ENCODE results near the gene AFAP1. TPM values are rescaled to one million over a fixed set of nuclear protein-coding genes. Genes with fewer than 3 reads are reported as not detected.
"Not testable (repeated sequence)": the region's sequence is repeated elsewhere in the genome, so short reads cannot be mapped to it uniquely, and the experiment has no call there.

AFAP1 gene
- total RNA-seq, 2 donors from 2014 or later: 18.2 to 22.5 TPM

DNA sequence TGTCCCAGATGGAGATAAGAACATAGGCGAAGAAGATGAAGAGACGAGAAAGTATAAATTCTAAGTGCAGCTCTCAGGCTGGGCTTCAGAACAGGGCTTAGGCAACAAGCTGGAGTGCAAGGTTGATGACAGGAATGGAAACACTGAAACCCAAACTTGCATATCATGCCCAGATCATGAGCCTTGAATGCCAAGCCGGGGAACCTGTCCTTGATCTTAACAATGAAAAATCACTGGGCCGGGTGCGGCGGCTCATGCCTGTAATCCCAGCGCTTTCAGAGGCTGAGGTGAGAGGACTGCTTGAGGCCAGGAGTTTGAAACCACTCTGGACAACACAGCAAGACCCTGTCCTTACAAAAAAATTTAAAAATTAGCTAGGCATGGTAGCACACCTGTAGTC, 17.2 kb downstream of the AFAP1 start:
- no peak overlapping the region for H3K27ac ChIP-seq (ENCODE audit: low read depth, low read length)

DNA sequence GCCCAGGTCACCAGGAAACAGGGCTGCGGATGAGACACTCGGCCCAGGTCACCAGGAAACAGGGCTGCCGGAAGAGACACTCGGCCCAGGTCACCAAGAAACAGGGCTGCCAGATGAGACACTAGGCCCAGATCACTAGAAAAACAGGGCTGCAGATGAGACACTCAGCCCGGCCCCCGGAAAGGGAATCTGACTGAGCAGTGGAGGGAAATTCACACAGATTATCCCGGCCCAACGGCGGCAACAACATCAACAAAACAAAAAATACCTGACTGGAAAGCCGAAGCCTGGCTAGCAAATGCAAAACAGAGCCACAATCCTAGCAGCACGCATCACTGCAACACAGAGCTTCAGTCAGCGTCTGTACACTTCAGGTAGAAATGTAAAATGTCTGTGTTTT, 20.7 kb downstream of the AFAP1 start:
- peak overlapping the region; percentile 79 for H3K27ac Mint-ChIP-seq
- WGBS, 2 experiments (ENCODE audit: insufficient coverage in 1 of 2, insufficient read length in 1 of 2): 90 to 91% methylated on average over 8 to 12 of the region's 12 CpGs

More for the DNA sequence above, 17.2 kb downstream of the AFAP1 start:
- H3K4me3 ChIP-seq (ENCODE audit: low read length): no peak overlapping the region
- no peaks in the 10 kb centered on the region for H3K4me1 ChIP-seq (ENCODE audit: control insufficient read depth, insufficient read depth, low read length)
- no peak for DNase-seq
- H3K4me3 Mint-ChIP-seq: no peak overlapping the region
- WGBS, 2 experiments (ENCODE audit: insufficient coverage in 1 of 2, insufficient read length in 1 of 2): 86 to 88% methylated on average over 7 of the region's 7 CpGs
- H3K36me3 Mint-ChIP-seq (ENCODE audit: low read depth): peaks cover 22% of the 10 kb centered on the region
- H3K9me3 Mint-ChIP-seq: peaks cover 14% of the 10 kb centered on the region
- no peak overlapping the region for H3K9ac ChIP-seq (ENCODE audit: extremely low read depth, low read length, poor library complexity, severe bottlenecking)
- H3K27me3 ChIP-seq (ENCODE audit: control insufficient read depth, insufficient read depth, low read length, poor library complexity, severe bottlenecking): no peaks in the 10 kb centered on the region
- peaks cover 18% of the 10 kb centered on the region for H3K9me3 ChIP-seq (ENCODE audit: control insufficient read depth, low read length)
- no peaks in the 10 kb centered on the region for H3K27me3 Mint-ChIP-seq (ENCODE audit: insufficient read depth)
- peaks cover 1% of the 10 kb centered on the region for H3K4me1 Mint-ChIP-seq
- H3K27ac Mint-ChIP-seq: no peak overlapping the region
- H3K36me3 ChIP-seq (ENCODE audit: control insufficient read depth, insufficient read depth, low read length): peaks cover 15% of the 10 kb centered on the region
- TF ChIP-seq, protein P1, sequence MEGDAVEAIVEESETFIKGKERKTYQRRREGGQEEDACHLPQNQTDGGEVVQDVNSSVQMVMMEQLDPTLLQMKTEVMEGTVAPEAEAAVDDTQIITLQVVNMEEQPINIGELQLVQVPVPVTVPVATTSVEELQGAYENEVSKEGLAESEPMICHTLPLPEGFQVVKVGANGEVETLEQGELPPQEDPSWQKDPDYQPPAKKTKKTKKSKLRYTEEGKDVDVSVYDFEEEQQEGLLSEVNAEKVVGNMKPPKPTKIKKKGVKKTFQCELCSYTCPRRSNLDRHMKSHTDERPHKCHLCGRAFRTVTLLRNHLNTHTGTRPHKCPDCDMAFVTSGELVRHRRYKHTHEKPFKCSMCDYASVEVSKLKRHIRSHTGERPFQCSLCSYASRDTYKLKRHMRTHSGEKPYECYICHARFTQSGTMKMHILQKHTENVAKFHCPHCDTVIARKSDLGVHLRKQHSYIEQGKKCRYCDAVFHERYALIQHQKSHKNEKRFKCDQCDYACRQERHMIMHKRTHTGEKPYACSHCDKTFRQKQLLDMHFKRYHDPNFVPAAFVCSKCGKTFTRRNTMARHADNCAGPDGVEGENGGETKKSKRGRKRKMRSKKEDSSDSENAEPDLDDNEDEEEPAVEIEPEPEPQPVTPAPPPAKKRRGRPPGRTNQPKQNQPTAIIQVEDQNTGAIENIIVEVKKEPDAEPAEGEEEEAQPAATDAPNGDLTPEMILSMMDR (conservative IDR thresholded peaks at IDR 0.05): no peak

DNA sequence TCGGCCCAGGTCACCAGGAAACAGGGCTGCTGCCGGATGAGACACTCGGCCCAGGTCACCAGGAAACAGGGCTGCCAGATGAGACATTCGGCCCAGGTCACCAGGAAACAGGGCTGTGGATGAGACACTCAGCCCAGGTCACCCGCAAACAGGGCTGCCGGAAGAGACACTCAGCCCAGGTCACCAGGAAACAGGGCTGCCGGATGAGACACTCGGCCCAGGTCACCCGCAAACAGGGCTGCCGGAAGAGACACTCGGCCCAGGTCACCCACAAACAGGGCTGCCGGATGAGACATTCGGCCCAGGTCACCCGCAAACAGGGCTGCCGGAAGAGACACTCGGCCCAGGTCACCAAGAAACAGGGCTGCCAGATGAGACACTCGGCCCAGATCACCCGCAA, 21.5 kb downstream of the AFAP1 start:
- not testable (repeated sequence) for H3K27me3 Mint-ChIP-seq (ENCODE audit: insufficient read depth); DNase-seq; H3K36me3 Mint-ChIP-seq (ENCODE audit: low read depth); H3K4me3 ChIP-seq (ENCODE audit: low read length); H3K36me3 ChIP-seq (ENCODE audit: control insufficient read depth, insufficient read depth, low read length); H3K9ac ChIP-seq (ENCODE audit: extremely low read depth, low read length, poor library complexity, severe bottlenecking); H3K27me3 ChIP-seq (ENCODE audit: control insufficient read depth, insufficient read depth, low read length, poor library complexity, severe bottlenecking); H3K9me3 Mint-ChIP-seq; H3K27ac ChIP-seq (ENCODE audit: low read depth, low read length); H3K9me3 ChIP-seq (ENCODE audit: control insufficient read depth, low read length); H3K4me3 Mint-ChIP-seq; H3K4me1 ChIP-seq (ENCODE audit: control insufficient read depth, insufficient read depth, low read length)
- H3K27ac Mint-ChIP-seq: peak overlapping the region; percentile 31
- H3K4me1 Mint-ChIP-seq: peaks cover 24% of the 10 kb centered on the region
- 92 to 100% methylated on average over 9 to 18 of the region's 18 CpGs for WGBS, 2 experiments (ENCODE audit: insufficient coverage in 1 of 2, insufficient read length in 1 of 2)

More for the DNA sequence above, 20.7 kb downstream of the AFAP1 start:
- H3K9me3 Mint-ChIP-seq: no peaks in the 10 kb centered on the region
- H3K4me3 Mint-ChIP-seq: no peak overlapping the region
- Histone ChIP-seq H3K27ac (ENCODE audit: low read depth, low read length) (no peak overlapping the region), H3K9ac (ENCODE audit: extremely low read depth, low read length, poor library complexity, severe bottlenecking) (no peak overlapping the region), H3K4me3 (ENCODE audit: low read length) (no peak overlapping the region), H3K4me1 (ENCODE audit: control insufficient read depth, insufficient read depth, low read length) (no peaks in the 10 kb centered on the region), H3K36me3 (ENCODE audit: control insufficient read depth, insufficient read depth, low read length) (peaks cover 9% of the 10 kb centered on the region), H3K27me3 (ENCODE audit: control insufficient read depth, insufficient read depth, low read length, poor library complexity, severe bottlenecking) (no peaks in the 10 kb centered on the region), H3K9me3 (ENCODE audit: control insufficient read depth, low read length) (peaks cover 1% of the 10 kb centered on the region)
- TF ChIP-seq, protein P1 (conservative IDR thresholded peaks at IDR 0.05): no peak
- no peaks in the 10 kb centered on the region for H3K27me3 Mint-ChIP-seq (ENCODE audit: insufficient read depth)
- peaks cover 9% of the 10 kb centered on the region for H3K36me3 Mint-ChIP-seq (ENCODE audit: low read depth)
- DNase-seq: no peak
- peaks cover 24% of the 10 kb centered on the region for H3K4me1 Mint-ChIP-seq

DNA sequence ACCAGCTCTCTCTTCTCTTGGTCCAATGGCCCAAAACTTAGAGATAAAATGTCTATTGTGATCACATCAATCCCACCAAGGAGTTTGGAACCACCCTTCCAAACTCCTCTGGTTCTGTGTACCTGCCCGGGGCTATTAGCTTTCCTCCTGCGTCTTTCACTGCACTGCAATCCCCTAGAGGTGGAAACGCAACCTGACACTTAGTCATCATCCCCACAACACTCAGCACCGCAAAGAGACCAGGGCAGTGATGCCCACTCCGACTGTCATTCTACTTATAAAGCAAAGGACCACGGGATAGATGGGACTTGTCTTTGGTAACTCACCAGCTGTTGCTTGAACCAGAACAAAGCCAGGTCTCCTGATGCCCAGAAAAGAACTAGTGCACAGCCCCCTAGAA, 22.0 kb downstream of the AFAP1 start:
- Mint-ChIP-seq H3K4me1 (peaks cover 24% of the 10 kb centered on the region), H3K36me3 (ENCODE audit: low read depth) (peaks cover 7% of the 10 kb centered on the region)
- TF ChIP-seq, protein P1 (conservative IDR thresholded peaks at IDR 0.05): peak; percentile 53

More for the DNA sequence above, 22.0 kb downstream of the AFAP1 start:
- WGBS, 2 experiments (ENCODE audit: insufficient coverage in 1 of 2, insufficient read length in 1 of 2): 81 to 86% methylated on average over 3 to 6 of the region's 6 CpGs
- no peak overlapping the region for H3K4me3 Mint-ChIP-seq
- Histone ChIP-seq H3K4me3 (ENCODE audit: low read length) (no peak overlapping the region), H3K27ac (ENCODE audit: low read depth, low read length) (no peak overlapping the region), H3K27me3 (ENCODE audit: control insufficient read depth, insufficient read depth, low read length, poor library complexity, severe bottlenecking) (no peaks in the 10 kb centered on the region), H3K4me1 (ENCODE audit: control insufficient read depth, insufficient read depth, low read length) (no peaks in the 10 kb centered on the region), H3K9me3 (ENCODE audit: control insufficient read depth, low read length) (no peaks in the 10 kb centered on the region), H3K36me3 (ENCODE audit: control insufficient read depth, insufficient read depth, low read length) (peaks cover 9% of the 10 kb centered on the region), H3K9ac (ENCODE audit: extremely low read depth, low read length, poor library complexity, severe bottlenecking) (no peak overlapping the region)
- no peaks in the 10 kb centered on the region for H3K27me3 Mint-ChIP-seq (ENCODE audit: insufficient read depth)
- DNase-seq: no peak
- no peaks in the 10 kb centered on the region for H3K9me3 Mint-ChIP-seq
- peak overlapping the region; percentile 31 for H3K27ac Mint-ChIP-seq
